ENCODE data around the gene SMAD2. TPM values are rescaled to one million over a fixed set of nuclear protein-coding genes. Genes with fewer than 3 reads are reported as not detected.

SMAD2 gene
- total and polyA plus RNA-seq, 4 donors: 11.8 to 31.3 (median 22.8) TPM

- TF ChIP-seq GABPA (IDR thresholded peaks at IDR 0.05 in 1 of 2, conservative IDR thresholded peaks at IDR 0.05 in 1 of 2) (no peak), JUND (IDR thresholded peaks at IDR 0.05) (no peak), HNF4G (IDR thresholded peaks at IDR 0.05) (no peak), TAF1 (conservative IDR thresholded peaks at IDR 0.05) (no peak), FOXA2 (IDR thresholded peaks at IDR 0.05) (no peak), REST (IDR thresholded peaks at IDR 0.05) (no peak), RXRA (IDR thresholded peaks at IDR 0.05) (no peak), FOXA1 (IDR thresholded peaks at IDR 0.05) (no peak), EGR1 (IDR thresholded peaks at IDR 0.05; ENCODE audit: low read depth in 2 of 2) (no peak)
- Histone ChIP-seq H3K27ac (ENCODE audit: low read depth in 1 of 2, low read length in 2 of 2) (no peak overlapping the region), H3K9me3 (ENCODE audit: control insufficient read depth in 4 of 4, low read length in 3 of 4) (no peaks in the 10 kb centered on the region), H3K27me3 (ENCODE audit: control insufficient read depth in 4 of 4, insufficient read depth in 4 of 4, low read length in 3 of 4) (no peaks in the 10 kb centered on the region), H3K4me3 (ENCODE audit: low read depth in 1 of 3, low read length in 3 of 3) (no peak overlapping the region), H3K9ac (ENCODE audit: low read depth in 1 of 2, low read length in 2 of 2) (no peak overlapping the region), H3K4me1 (ENCODE audit: control insufficient read depth in 4 of 4, insufficient read depth in 4 of 4, low read length in 3 of 4) (peaks cover 0 to 9% (median 3%) of the 10 kb centered on the region in 4 donors), H3K36me3 (ENCODE audit: control insufficient read depth in 4 of 4, insufficient read depth in 3 of 4, low read depth in 1 of 4, low read length in 3 of 4) (peaks cover 0 to 2% (median 0%) of the 10 kb centered on the region in 4 donors)
- 67% methylated on average over 3 of the region's 3 CpGs for WGBS
- no peak for DNase-seq (ENCODE audit: low spot score)
Observed at GRCh38 chr18:47898055-47898454, 32.4 kb downstream of the SMAD2 start.

- no peaks in the 10 kb centered on the region for H3K27me3 ChIP-seq (ENCODE audit: control insufficient read depth in 4 of 4, insufficient read depth in 4 of 4, low read length in 3 of 4)
- no peak for DNase-seq (ENCODE audit: low spot score)
- no peak overlapping the region for H3K4me3 ChIP-seq (ENCODE audit: low read depth in 1 of 3, low read length in 3 of 3)
- WGBS: 89% methylated on average over 2 of the region's 2 CpGs
- H3K9ac ChIP-seq (ENCODE audit: low read depth in 1 of 2, low read length in 2 of 2): no peak overlapping the region
- H3K36me3 ChIP-seq (ENCODE audit: control insufficient read depth in 4 of 4, insufficient read depth in 3 of 4, low read depth in 1 of 4, low read length in 3 of 4): peaks cover 0 to 6% (median 1%) of the 10 kb centered on the region in 4 donors
- no peak for TF ChIP-seq GABPA (IDR thresholded peaks at IDR 0.05 in 1 of 2, conservative IDR thresholded peaks at IDR 0.05 in 1 of 2)
- H3K4me1 ChIP-seq (ENCODE audit: control insufficient read depth in 4 of 4, insufficient read depth in 4 of 4, low read length in 3 of 4): peaks cover 0 to 9% (median 3%) of the 10 kb centered on the region in 4 donors
- H3K27ac ChIP-seq (ENCODE audit: low read depth in 1 of 2, low read length in 2 of 2): no peak overlapping the region
- no peaks in the 10 kb centered on the region for H3K9me3 ChIP-seq (ENCODE audit: control insufficient read depth in 4 of 4, low read length in 3 of 4)
Observed at GRCh38 chr18:47895565-47896250, 34.8 kb downstream of the SMAD2 start.

- H3K36me3 ChIP-seq (ENCODE audit: control insufficient read depth in 4 of 4, insufficient read depth in 3 of 4, low read depth in 1 of 4, low read length in 3 of 4): peaks cover 0 to 6% (median 1%) of the 10 kb centered on the region in 4 donors
- H3K4me1 ChIP-seq (ENCODE audit: control insufficient read depth in 4 of 4, insufficient read depth in 4 of 4, low read length in 3 of 4): peaks cover 0 to 9% (median 3%) of the 10 kb centered on the region in 4 donors
- no peak for DNase-seq (ENCODE audit: low spot score)
- no peak for TF ChIP-seq FOXA1 (IDR thresholded peaks at IDR 0.05)
- no peak for TF ChIP-seq MAX (IDR thresholded peaks at IDR 0.05)
- TF ChIP-seq EGR1 (IDR thresholded peaks at IDR 0.05; ENCODE audit: low read depth in 2 of 2): no peak
- no peak for TF ChIP-seq CTCF (IDR thresholded peaks at IDR 0.05; ENCODE audit: low read depth, low read length, missing input control)
- no peak for TF ChIP-seq HNF4G (IDR thresholded peaks at IDR 0.05)
- H3K27me3 ChIP-seq (ENCODE audit: control insufficient read depth in 4 of 4, insufficient read depth in 4 of 4, low read length in 3 of 4): no peaks in the 10 kb centered on the region
- WGBS: 94% methylated on average over 9 of the region's 9 CpGs
- H3K4me3 ChIP-seq (ENCODE audit: low read depth in 1 of 3, low read length in 3 of 3): no peak overlapping the region
- H3K9me3 ChIP-seq (ENCODE audit: control insufficient read depth in 4 of 4, low read length in 3 of 4): no peaks in the 10 kb centered on the region
- no peak overlapping the region for H3K27ac ChIP-seq (ENCODE audit: low read depth in 1 of 2, low read length in 2 of 2)
- H3K9ac ChIP-seq (ENCODE audit: low read depth in 1 of 2, low read length in 2 of 2): no peak overlapping the region
Observed at GRCh38 chr18:47893939-47894699, 36.3 kb downstream of the SMAD2 start.

Measured in liver (tissue), 9 donors.